ENCODE data around the gene ASPHD1. TPM values are rescaled to one million over a fixed set of nuclear protein-coding genes. Genes with fewer than 3 reads are reported as not detected.

Gene ASPHD1
- polyA plus RNA-seq, 3 donors, result not detected

DNA sequence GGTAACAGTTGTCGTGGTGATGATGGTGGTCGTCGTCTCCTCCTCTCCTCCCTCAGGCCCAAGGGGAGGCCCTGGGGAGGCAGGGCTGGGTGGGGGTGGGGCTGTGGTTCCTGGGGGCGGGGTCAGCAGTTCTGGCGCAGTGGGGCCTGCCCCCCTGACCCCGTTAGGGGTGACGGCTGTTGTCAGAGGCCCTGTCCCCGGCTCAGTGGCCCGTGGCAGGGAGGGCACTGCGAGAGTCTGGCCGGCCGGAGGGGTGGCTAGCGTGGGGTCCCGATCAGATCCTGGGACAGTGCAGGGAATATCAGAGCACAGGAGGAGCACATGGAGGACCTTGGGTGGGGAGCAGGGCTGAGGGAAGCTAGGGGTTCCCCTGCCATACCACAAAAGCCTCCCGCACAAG lies 3.4 kb upstream of the ASPHD1 start:
- peaks cover 17% of the 10 kb centered on the region for H3K4me1 Mint-ChIP-seq
- DNase-seq, result no peak
- no peak overlapping the region for H3K9ac ChIP-seq (ENCODE audit: insufficient read depth, low read length, poor library complexity, severe bottlenecking)
- H3K36me3 ChIP-seq (replicated peaks in 1 of 2; ENCODE audit: control insufficient read depth in 1 of 2, insufficient read depth in 2 of 2, low read length in 2 of 2), result no peaks in the 10 kb centered on the region
- intact Hi-C loops (cut with micrococcal nuclease), result no loop called here
- H3K27ac ChIP-seq (ENCODE audit: low read depth in 1 of 2, low read length in 2 of 2), result no peak overlapping the region
- peaks cover 0 to 7% (median 2%) of the 10 kb centered on the region in 7 donors for H3K9me3 Mint-ChIP-seq
- H3K9me3 ChIP-seq (replicated peaks in 1 of 2; ENCODE audit: control insufficient read depth in 1 of 2, insufficient read depth in 1 of 2, low read length in 2 of 2), result peaks cover 0 to 4% of the 10 kb centered on the region in 2 donors
- H3K4me2 ChIP-seq (replicated peaks; ENCODE audit: extremely low read depth, low read length, poor library complexity, severe bottlenecking), result no peak overlapping the region
- no peaks in the 10 kb centered on the region for H3K79me2 ChIP-seq (ENCODE audit: insufficient read depth, low read length)
- H3K36me3 Mint-ChIP-seq, result no peaks in the 10 kb centered on the region
- no peak overlapping the region for H3K4me3 Mint-ChIP-seq
- peaks cover 12 to 38% of the 10 kb centered on the region in 2 donors for H3K27me3 ChIP-seq (ENCODE audit: control insufficient read depth in 2 of 2, insufficient read depth in 2 of 2, low read length in 2 of 2)
- WGBS (ENCODE audit: insufficient coverage), result 46% methylated on average over 7 of the region's 15 CpGs
- H3K27me3 Mint-ChIP-seq (ENCODE audit: low read depth in 3 of 3), result peaks cover 27 to 46% (median 35%) of the 10 kb centered on the region in 3 donors
- no peak overlapping the region for H3K4me3 ChIP-seq (replicated peaks in 1 of 3; ENCODE audit: low read depth in 2 of 3, low read length in 3 of 3)
- no peak overlapping the region for H2AFZ ChIP-seq (ENCODE audit: insufficient read depth, low read depth, low read length, poor library complexity, severe bottlenecking)
- TF ChIP-seq, protein P1, sequence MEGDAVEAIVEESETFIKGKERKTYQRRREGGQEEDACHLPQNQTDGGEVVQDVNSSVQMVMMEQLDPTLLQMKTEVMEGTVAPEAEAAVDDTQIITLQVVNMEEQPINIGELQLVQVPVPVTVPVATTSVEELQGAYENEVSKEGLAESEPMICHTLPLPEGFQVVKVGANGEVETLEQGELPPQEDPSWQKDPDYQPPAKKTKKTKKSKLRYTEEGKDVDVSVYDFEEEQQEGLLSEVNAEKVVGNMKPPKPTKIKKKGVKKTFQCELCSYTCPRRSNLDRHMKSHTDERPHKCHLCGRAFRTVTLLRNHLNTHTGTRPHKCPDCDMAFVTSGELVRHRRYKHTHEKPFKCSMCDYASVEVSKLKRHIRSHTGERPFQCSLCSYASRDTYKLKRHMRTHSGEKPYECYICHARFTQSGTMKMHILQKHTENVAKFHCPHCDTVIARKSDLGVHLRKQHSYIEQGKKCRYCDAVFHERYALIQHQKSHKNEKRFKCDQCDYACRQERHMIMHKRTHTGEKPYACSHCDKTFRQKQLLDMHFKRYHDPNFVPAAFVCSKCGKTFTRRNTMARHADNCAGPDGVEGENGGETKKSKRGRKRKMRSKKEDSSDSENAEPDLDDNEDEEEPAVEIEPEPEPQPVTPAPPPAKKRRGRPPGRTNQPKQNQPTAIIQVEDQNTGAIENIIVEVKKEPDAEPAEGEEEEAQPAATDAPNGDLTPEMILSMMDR (IDR thresholded peaks at IDR 0.05), result no peak
- no peak overlapping the region for H3K27ac Mint-ChIP-seq
- peaks cover 3% of the 10 kb centered on the region for H4K20me1 ChIP-seq (ENCODE audit: insufficient read depth, low read length)
- H3K4me1 ChIP-seq (ENCODE audit: control insufficient read depth in 1 of 2, insufficient read depth in 2 of 2, low read length in 2 of 2), result peaks cover 17 to 25% of the 10 kb centered on the region in 2 donors

DNA sequence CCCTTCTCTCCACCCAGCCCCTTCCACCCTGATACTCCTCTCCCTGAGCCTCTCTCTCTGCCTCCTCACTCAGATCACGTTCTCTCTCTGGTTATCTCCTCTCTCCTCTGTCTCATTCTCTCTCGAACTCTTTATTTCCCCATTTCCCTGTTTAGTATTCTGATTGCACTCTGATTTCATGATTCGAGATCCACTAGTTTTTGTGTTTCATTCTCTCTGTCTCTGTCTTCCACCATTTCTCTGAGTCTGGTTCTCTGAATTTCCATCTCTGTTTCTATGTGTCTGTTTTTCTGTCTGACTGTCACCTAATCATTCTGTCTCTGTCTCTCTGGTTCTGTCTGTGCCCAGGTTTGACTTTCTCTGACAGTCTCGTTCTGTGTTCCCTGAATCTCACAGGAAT lies 3.0 kb upstream of the ASPHD1 start:
- TF ChIP-seq, protein P1 (IDR thresholded peaks at IDR 0.05), result no peak
- Histone ChIP-seq H4K20me1 (ENCODE audit: insufficient read depth, low read length) (peaks cover 3% of the 10 kb centered on the region), H3K4me2 (replicated peaks; ENCODE audit: extremely low read depth, low read length, poor library complexity, severe bottlenecking) (no peak overlapping the region), H3K79me2 (ENCODE audit: insufficient read depth, low read length) (no peaks in the 10 kb centered on the region), H3K4me3 (replicated peaks in 1 of 3; ENCODE audit: low read depth in 2 of 3, low read length in 3 of 3) (no peak overlapping the region), H3K9me3 (replicated peaks in 1 of 2; ENCODE audit: control insufficient read depth in 1 of 2, insufficient read depth in 1 of 2, low read length in 2 of 2) (peaks cover 0 to 4% of the 10 kb centered on the region in 2 donors), H3K36me3 (replicated peaks in 1 of 2; ENCODE audit: control insufficient read depth in 1 of 2, insufficient read depth in 2 of 2, low read length in 2 of 2) (no peaks in the 10 kb centered on the region), H3K27ac (ENCODE audit: low read depth in 1 of 2, low read length in 2 of 2) (no peak overlapping the region), H3K27me3 (ENCODE audit: control insufficient read depth in 2 of 2, insufficient read depth in 2 of 2, low read length in 2 of 2) (peaks cover 12 to 38% of the 10 kb centered on the region in 2 donors), H3K4me1 (ENCODE audit: control insufficient read depth in 1 of 2, insufficient read depth in 2 of 2, low read length in 2 of 2) (peaks cover 12 to 20% of the 10 kb centered on the region in 2 donors), H3K9ac (ENCODE audit: insufficient read depth, low read length, poor library complexity, severe bottlenecking) (no peak overlapping the region), H2AFZ (ENCODE audit: insufficient read depth, low read depth, low read length, poor library complexity, severe bottlenecking) (no peak overlapping the region)
- DNase-seq, result no peak
- intact Hi-C loops (cut with micrococcal nuclease), result no loop called here
- H3K9me3 Mint-ChIP-seq, result peaks cover 0 to 7% (median 2%) of the 10 kb centered on the region in 7 donors
- H3K4me3 Mint-ChIP-seq, result peak overlapping the region in 1 of 2 donors; percentile 18
- H3K27ac Mint-ChIP-seq, result no peak overlapping the region
- WGBS (ENCODE audit: insufficient coverage), result 41% methylated on average over 3 of the region's 4 CpGs
- no peaks in the 10 kb centered on the region for H3K36me3 Mint-ChIP-seq
- H3K4me1 Mint-ChIP-seq, result peaks cover 12% of the 10 kb centered on the region
- H3K27me3 Mint-ChIP-seq (ENCODE audit: low read depth in 3 of 3), result peaks cover 27 to 49% (median 35%) of the 10 kb centered on the region in 3 donors

Measured in CD14-positive monocyte (primary cell).